Astrocyte of the spinal cord (primary cell): ENCODE measurements around the gene SCFD2.

ENCODE experiments used
- DNase-seq: peaks from one replicate; pipeline ENCODE4 v3.0.0; 2011; ENCODE audit warnings: low read depth, low spot score
- H3K4me3 ChIP-seq: 2 replicates; pipeline ENCODE4 v1.5.1; 2011; ENCODE audit warnings: low read depth, mild to moderate bottlenecking, low read length, moderate library complexity
- CTCF ChIP-seq: IDR thresholded peaks from 2 replicates; pipeline ENCODE4 v1.5.1; 2012; ENCODE audit warnings: low read depth, mild to moderate bottlenecking, low read length, inconsistent platforms
- in situ Hi-C: cut with HindIII; loops from 2 replicates; pipeline ENCODE4 v1.10.0; 2017; ENCODE audit warnings: low sequenced_read_pairs

Gene SCFD2

GRCh38 chr4:52876069-52876468 lies 489.8 kb downstream of the SCFD2 start:
- in situ Hi-C loops, result no loop called here
- no peak for TF ChIP-seq CTCF
- H3K4me3 ChIP-seq, result no peak overlapping the region
- no peak for DNase-seq

DNA sequence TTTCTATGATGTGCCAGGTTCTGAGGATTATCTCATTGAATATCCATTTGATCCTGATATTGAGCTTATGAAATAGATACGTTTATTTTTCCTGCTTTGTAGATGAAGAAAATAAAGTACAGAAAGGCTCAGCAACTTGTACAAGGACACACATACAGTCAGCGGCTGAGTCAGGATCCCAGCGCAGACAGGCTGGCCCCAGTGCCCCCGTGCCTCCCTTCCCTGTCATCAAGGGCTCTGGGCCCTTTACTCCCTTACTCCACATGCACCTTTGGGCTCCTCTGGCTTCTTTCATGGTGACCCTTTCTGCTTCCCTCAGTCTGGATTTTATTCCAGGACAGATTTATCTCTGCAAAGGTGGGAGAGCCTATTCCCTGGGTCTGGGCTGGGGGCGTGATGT lies 490.9 kb downstream of the SCFD2 start:
- DNase-seq, result no peak
- no peak for TF ChIP-seq CTCF
- no peak overlapping the region for H3K4me3 ChIP-seq
- in situ Hi-C loops, result no loop called here

DNA sequence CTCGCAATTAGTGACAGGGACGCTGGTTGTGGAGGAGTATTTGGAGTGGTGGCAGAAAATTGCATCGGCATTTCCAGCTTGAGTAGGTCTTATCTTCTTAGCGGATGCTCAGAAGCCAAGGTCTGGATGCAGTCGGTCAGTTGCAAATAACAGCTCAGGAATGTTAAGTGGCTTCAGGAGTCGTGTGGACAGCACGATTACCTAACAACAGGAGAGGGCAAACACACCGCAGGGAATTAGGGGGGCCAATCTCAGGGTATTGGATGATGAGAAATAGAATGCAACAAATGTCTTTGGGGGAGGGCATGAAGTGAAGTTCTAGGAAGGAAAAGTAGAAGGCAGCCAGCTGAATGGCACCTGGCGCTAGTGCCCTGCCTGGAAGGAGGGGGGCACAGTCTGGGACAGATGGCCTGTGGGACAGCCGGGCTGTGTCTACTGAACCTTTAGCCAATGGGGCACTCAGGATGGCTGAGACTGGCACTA lies 492.0 kb downstream of the SCFD2 start:
- in situ Hi-C loops, result no loop called here
- H3K4me3 ChIP-seq, result no peak overlapping the region
- no peak for TF ChIP-seq CTCF
- DNase-seq, result peak; percentile 9

DNA sequence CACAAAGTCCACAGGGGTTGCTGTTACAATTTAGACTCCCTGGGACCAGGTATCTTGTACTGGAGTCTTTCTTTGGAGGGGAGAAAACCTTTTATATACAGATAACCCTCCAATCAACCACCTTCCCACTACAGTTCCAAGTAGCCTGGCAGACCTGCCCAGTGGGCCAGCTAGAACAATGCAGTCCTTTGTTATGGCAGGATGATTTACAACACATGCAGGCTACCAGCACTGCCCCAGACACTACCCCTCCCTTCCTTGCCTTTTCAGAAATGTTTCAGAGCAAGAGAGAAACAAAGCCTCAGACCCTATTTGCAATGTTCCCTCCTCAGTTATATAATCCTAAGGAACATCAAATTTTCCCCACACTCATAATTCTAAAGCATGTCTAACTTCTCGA lies 492.7 kb downstream of the SCFD2 start:
- in situ Hi-C loops, result no loop called here
- no peak overlapping the region for H3K4me3 ChIP-seq
- no peak for TF ChIP-seq CTCF
- no peak for DNase-seq

DNA sequence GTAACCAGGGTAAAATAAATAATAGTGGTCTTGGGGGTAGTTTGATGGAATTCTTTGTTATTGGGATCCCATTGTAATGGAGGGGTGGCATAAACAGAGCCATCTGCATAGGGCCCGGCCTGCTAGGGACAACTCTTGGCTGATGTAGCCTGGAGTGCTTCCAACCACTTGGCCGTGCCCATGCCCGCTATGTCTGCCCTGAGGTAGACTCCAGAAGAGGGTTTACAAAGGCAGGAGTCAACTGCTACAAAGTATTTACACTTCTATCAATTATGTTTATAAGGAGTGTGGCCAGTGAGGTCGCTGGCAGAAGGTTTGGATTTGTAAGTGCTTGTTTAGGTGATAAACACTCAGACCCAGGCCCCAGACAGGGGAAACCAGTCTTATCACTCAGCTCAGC lies 495.6 kb downstream of the SCFD2 start:
- no peak for TF ChIP-seq CTCF
- no peak for DNase-seq
- H3K4me3 ChIP-seq, result no peak overlapping the region
- in situ Hi-C loops, result no loop called here

DNA sequence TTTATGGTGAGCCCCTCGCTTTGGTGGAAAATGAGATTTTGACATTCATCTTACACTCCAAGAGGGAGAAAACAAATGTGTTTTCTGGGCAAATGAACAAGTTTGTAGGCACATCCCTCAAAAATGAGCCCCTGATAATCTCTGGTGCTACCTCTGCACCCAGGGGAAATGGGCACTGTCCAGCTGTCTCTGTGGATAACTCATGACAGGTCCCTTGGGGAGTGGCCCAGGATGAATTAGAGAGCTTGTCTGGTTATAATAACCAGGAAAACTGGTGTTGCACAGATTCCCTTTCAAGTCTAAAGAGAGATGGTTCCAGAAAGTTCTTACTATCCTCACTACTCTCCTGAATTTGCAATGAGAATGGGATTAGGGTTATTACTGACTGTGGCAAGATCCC lies 496.2 kb downstream of the SCFD2 start:
- in situ Hi-C loops, result no loop called here

More for the DNA sequence above, 496.2 kb downstream of the SCFD2 start:
- H3K4me3 ChIP-seq, result no peak overlapping the region
- TF ChIP-seq CTCF, result no peak
- DNase-seq, result no peak
